DOHH2 (cell line): ENCODE measurements around the gene KCNAB1.

ENCODE experiments used
- H3F3A ChIP-seq: fragments of 200-600 bp; sonication (generic), shearing (Covaris generic); 2 replicates; pipeline ENCODE4 v1.6.0; 2016; ENCODE audit warnings: antibody characterized with exemption, mild to moderate bottlenecking; ENCODE audit not compliant: control insufficient read depth, insufficient read depth
- H3K27ac ChIP-seq: fragments of 200-600 bp; sonication (generic); 2 replicates; pipeline ENCODE4 v1.5.1; 2014; ENCODE audit warnings: low read depth, mild to moderate bottlenecking, low read length, moderate library complexity
- H3K27me3 ChIP-seq: fragments of 200-600 bp; sonication (generic); 2 replicates; pipeline ENCODE4 v1.6.1; 2014; ENCODE audit warnings: mild to moderate bottlenecking, low read length, mixed read lengths; ENCODE audit not compliant: control insufficient read depth
- H3K36me3 ChIP-seq: fragments of 200-600 bp; sonication (generic); 2 replicates; pipeline ENCODE4 v1.6.1; 2014; ENCODE audit warnings: mild to moderate bottlenecking, low read length, moderate library complexity, mixed read lengths; ENCODE audit not compliant: control insufficient read depth
- H3K4me1 ChIP-seq: fragments of 200-600 bp; sonication (generic); 2 replicates; pipeline ENCODE4 v1.6.1; 2014; ENCODE audit warnings: mild to moderate bottlenecking, low read length, mixed read lengths; ENCODE audit not compliant: control insufficient read depth
- H3K4me2 ChIP-seq: fragments of 200-600 bp; sonication (generic); 2 replicates; pipeline ENCODE4 v1.6.0; 2014; ENCODE audit warnings: mild to moderate bottlenecking, low read length, moderate library complexity
- H3K4me3 ChIP-seq: fragments of 200-600 bp; sonication (generic); 2 replicates; pipeline ENCODE4 v1.5.1; 2014; ENCODE audit warnings: mild to moderate bottlenecking, low read length, mixed read lengths
- H3K79me2 ChIP-seq: fragments of 200-600 bp; sonication (generic); 2 replicates; pipeline ENCODE4 v1.6.1; 2014; ENCODE audit warnings: mild to moderate bottlenecking, low read length, mixed read lengths; ENCODE audit not compliant: control insufficient read depth
- H3K9me2 ChIP-seq: fragments of 200-600 bp; sonication (generic); replicated peaks from 2 replicates; pipeline ENCODE4 v1.6.1; 2014; ENCODE audit warnings: mild to moderate bottlenecking, low read length, mixed read lengths; ENCODE audit not compliant: control insufficient read depth
- H3K9me3 ChIP-seq: fragments of 200-600 bp; sonication (generic); 2 replicates; pipeline ENCODE4 v1.6.1; 2014; ENCODE audit warnings: antibody characterized with exemption, low read length, mixed read lengths; ENCODE audit not compliant: control insufficient read depth, insufficient read depth
- H4K20me1 ChIP-seq: fragments of 200-600 bp; sonication (generic); 2 replicates; pipeline ENCODE4 v1.6.0; 2014; ENCODE audit warnings: low read depth, mild to moderate bottlenecking, antibody characterized with exemption, low read length, moderate library complexity; ENCODE audit not compliant: control insufficient read depth, insufficient read depth
- CTCF ChIP-seq: fragments of 200-600 bp; sonication (generic); IDR thresholded peaks from one replicate; pipeline ENCODE4 v1.5.1; 2014; ENCODE audit warnings: antibody characterized with exemption, mild to moderate bottlenecking, low read depth, low read length; ENCODE audit not compliant: poor library complexity, severe bottlenecking
- EZH2phosphoT487 ChIP-seq: fragments of 200-600 bp; sonication (generic); IDR thresholded peaks from 2 replicates; pipeline ENCODE4 v1.6.1; 2017; ENCODE audit warnings: borderline replicate concordance, mild to moderate bottlenecking, antibody characterized with exemption, low read length, moderate library complexity, mixed read lengths

The KCNAB1 gene

GRCh38 chr3:156551261-156551660 is 430.9 kb downstream of the KCNAB1 start:
- H3K36me3 ChIP-seq: peaks cover 80% of the 10 kb centered on the region
- H3K27ac ChIP-seq: no peak overlapping the region

GRCh38 chr3:156551746-156552145 is 431.4 kb downstream of the KCNAB1 start:
- Histone ChIP-seq H3K4me3 (no peak overlapping the region), H3K4me1 (peaks cover 30% of the 10 kb centered on the region), H3F3A (no peaks in the 10 kb centered on the region), H3K79me2 (peaks cover 72% of the 10 kb centered on the region), H3K9me3 (no peaks in the 10 kb centered on the region), H3K4me2 (no peak overlapping the region), H3K36me3 (peaks cover 75% of the 10 kb centered on the region), H3K27ac (no peak overlapping the region), H3K27me3 (no peaks in the 10 kb centered on the region), H4K20me1 (no peaks in the 10 kb centered on the region), H3K9me2 (no peaks in the 10 kb centered on the region)
- no peak for TF ChIP-seq EZH2phosphoT487
- TF ChIP-seq CTCF: no peak

More at GRCh38 chr3:156551261-156551660, 430.9 kb downstream of the KCNAB1 start:
- Histone ChIP-seq H3K9me3 (no peaks in the 10 kb centered on the region), H3K4me2 (no peak overlapping the region), H4K20me1 (no peaks in the 10 kb centered on the region), H3K79me2 (peaks cover 76% of the 10 kb centered on the region), H3K4me1 (peaks cover 30% of the 10 kb centered on the region), H3K9me2 (no peaks in the 10 kb centered on the region), H3K4me3 (no peak overlapping the region), H3F3A (no peaks in the 10 kb centered on the region), H3K27me3 (no peaks in the 10 kb centered on the region)
- TF ChIP-seq CTCF (no peak), EZH2phosphoT487 (no peak)

GRCh38 chr3:156552973-156553372 is 432.6 kb downstream of the KCNAB1 start:
- Histone ChIP-seq H4K20me1 (no peaks in the 10 kb centered on the region), H3K36me3 (peaks cover 63% of the 10 kb centered on the region), H3K4me2 (peak overlapping the region; percentile 89; the same call in 1 of the 2 replicates), H3K9me3 (no peaks in the 10 kb centered on the region), H3K9me2 (no peaks in the 10 kb centered on the region), H3K79me2 (peaks cover 63% of the 10 kb centered on the region), H3K27ac (no peak overlapping the region), H3F3A (no peaks in the 10 kb centered on the region), H3K4me3 (peak overlapping the region; percentile 99; the same call in 1 of the 2 replicates), H3K4me1 (peaks cover 30% of the 10 kb centered on the region), H3K27me3 (no peaks in the 10 kb centered on the region)
- TF ChIP-seq CTCF (no peak), EZH2phosphoT487 (no peak)
